ENCODE results near the gene NEK11. TPM values are rescaled to one million over a fixed set of nuclear protein-coding genes. Genes with fewer than 3 reads are reported as not detected.

NEK11 gene
- total and polyA plus RNA-seq, 9 of the 15 experiments (the other 6 are each of a cell fraction or from before 2014, with no cell fraction given): 0.28 to 1.5 (median 0.87) TPM

DNA sequence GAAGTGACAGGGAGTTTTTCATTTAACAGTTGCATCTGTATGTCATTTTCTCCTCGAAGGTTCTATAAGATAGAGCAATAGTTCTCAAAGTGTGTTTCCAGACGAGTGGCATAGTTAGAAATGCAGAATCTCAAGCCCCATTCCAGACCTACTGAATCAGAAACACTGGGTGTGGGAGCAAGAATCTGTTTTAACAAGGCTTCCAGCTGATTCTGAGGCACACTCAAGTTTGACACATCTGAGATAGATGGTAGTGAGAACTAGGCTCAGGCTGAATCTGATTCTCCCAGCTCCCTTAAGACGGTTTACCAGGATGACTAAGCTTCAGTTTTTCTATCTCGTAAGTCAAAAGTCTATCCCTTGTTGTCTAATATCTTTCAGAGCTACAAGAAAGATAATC is 195.1 kb downstream of the NEK11 start:
- H3K9me3 ChIP-seq (replicated peaks; ENCODE audit: control insufficient read depth, insufficient read depth, low read depth, low read length): no peaks in the 10 kb centered on the region
- ATAC-seq: no peak
- H3K4me3 ChIP-seq: no peak overlapping the region
- in situ Hi-C loops (cut with MboI): no loop called here
- no peaks in the 10 kb centered on the region for H3K36me3 ChIP-seq (ENCODE audit: control insufficient read depth, insufficient read depth, low read length)
- no peak overlapping the region for H3K9ac ChIP-seq (ENCODE audit: insufficient read depth in 1 of 2, low read depth in 2 of 2, low read length in 2 of 2)
- intact Hi-C loops (cut with micrococcal nuclease): no loop called here
- H3K9me1 ChIP-seq (ENCODE audit: control insufficient read depth, insufficient read depth, low read length): no peaks in the 10 kb centered on the region
- H3K27ac ChIP-seq (ENCODE audit: extremely low read depth, low read depth, low read length): no peak overlapping the region
- no peak for FAIRE-seq
- DNase-seq (ENCODE audit: extremely low read depth in 1 of 4, low spot score in 3 of 4): no peak
- no peaks in the 10 kb centered on the region for H4K20me1 ChIP-seq (replicated peaks; ENCODE audit: control insufficient read depth, insufficient read depth, low read length)
- POLR2A ChIA-PET: no interaction called here
- no peak overlapping the region for H2AFZ ChIP-seq (ENCODE audit: low read depth, low read length)
- BruUV-seq (replicated peaks): no TSS peak
- no peaks in the 10 kb centered on the region for H3K27me3 ChIP-seq (ENCODE audit: control insufficient read depth in 2 of 2, insufficient read depth in 2 of 2, low read length in 2 of 2)
- no peaks in the 10 kb centered on the region for H3K79me2 ChIP-seq (ENCODE audit: control insufficient read depth, insufficient read depth, low read length)
- CTCF ChIA-PET (ENCODE audit: low intra/inter-chr PET ratio): no interaction called here
- 0% methylated on average over 4 of the region's 4 CpGs for WGBS (ENCODE audit: insufficient coverage, low coverage, missing lambda C conversion rate)
- no peak overlapping the region for H3K4me2 ChIP-seq (ENCODE audit: insufficient read depth, low read length)
- 0 out of 5 replicates have a peak, but pooled peaks cover 0 to 2% of the 10 kb centered on the region in 2 experiments for H3K4me1 ChIP-seq (replicated peaks in 1 of 2; ENCODE audit: control insufficient read depth in 2 of 2, insufficient read depth in 2 of 2, low read length in 2 of 2)
- TF ChIP-seq MAFK (IDR thresholded peaks at IDR 0.05; ENCODE audit: low read length): no peak
- no peak for TF ChIP-seq ATF3 (IDR thresholded peaks at IDR 0.05)
- no peak for TF ChIP-seq ATF3 (CRISPR knock-in tag; conservative IDR thresholded peaks at IDR 0.05)
- TF ChIP-seq PML (IDR thresholded peaks at IDR 0.05; ENCODE audit: low read length): no peak
- no peak for TF ChIP-seq ZNF707 (CRISPR knock-in tag; conservative IDR thresholded peaks at IDR 0.05)
- no peak for TF ChIP-seq TAL1 (IDR thresholded peaks at IDR 0.05)
- TF ChIP-seq NCOA4 (IDR thresholded peaks at IDR 0.05; ENCODE audit: partially characterized antibody): no peak
- no peak for TF ChIP-seq ADNP (tag; IDR thresholded peaks at IDR 0.05)
- TF ChIP-seq, protein P1, sequence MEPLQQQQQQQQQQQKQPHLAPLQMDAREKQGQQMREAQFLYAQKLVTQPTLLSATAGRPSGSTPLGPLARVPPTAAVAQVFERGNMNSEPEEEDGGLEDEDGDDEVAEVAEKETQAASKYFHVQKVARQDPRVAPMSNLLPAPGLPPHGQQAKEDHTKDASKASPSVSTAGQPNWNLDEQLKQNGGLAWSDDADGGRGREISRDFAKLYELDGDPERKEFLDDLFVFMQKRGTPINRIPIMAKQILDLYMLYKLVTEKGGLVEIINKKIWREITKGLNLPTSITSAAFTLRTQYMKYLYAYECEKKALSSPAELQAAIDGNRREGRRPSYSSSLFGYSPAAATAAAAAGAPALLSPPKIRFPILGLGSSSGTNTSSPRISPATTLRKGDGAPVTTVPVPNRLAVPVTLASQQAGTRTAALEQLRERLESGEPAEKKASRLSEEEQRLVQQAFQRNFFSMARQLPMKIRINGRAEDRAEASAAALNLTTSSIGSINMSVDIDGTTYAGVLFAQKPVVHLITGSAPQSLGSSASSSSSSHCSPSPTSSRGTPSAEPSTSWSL (CRISPR knock-in tag; IDR thresholded peaks at IDR 0.05; ENCODE audit: borderline replicate concordance): no peak
- TF ChIP-seq SMARCA5 (IDR thresholded peaks at IDR 0.05): no peak
- no peak for TF ChIP-seq KAT8 (IDR thresholded peaks at IDR 0.05; ENCODE audit: low read depth)
- TF ChIP-seq, protein P2, sequence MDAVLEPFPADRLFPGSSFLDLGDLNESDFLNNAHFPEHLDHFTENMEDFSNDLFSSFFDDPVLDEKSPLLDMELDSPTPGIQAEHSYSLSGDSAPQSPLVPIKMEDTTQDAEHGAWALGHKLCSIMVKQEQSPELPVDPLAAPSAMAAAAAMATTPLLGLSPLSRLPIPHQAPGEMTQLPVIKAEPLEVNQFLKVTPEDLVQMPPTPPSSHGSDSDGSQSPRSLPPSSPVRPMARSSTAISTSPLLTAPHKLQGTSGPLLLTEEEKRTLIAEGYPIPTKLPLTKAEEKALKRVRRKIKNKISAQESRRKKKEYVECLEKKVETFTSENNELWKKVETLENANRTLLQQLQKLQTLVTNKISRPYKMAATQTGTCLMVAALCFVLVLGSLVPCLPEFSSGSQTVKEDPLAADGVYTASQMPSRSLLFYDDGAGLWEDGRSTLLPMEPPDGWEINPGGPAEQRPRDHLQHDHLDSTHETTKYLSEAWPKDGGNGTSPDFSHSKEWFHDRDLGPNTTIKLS (IDR thresholded peaks at IDR 0.05; ENCODE audit: borderline replicate concordance, low read depth): no peak
- TF ChIP-seq AFF4 (CRISPR knock-in tag; IDR thresholded peaks at IDR 0.05): no peak
- TF ChIP-seq TCF3 (CRISPR knock-in tag; IDR thresholded peaks at IDR 0.05): no peak
